GM18520 (cell line): ENCODE measurements around the gene KIF4A.

Experiments
- ATAC-seq: cut with Tn5 transposase; IDR thresholded peaks from one replicate; pipeline ENCODE4 v1.9.1; 2021; ENCODE audit not compliant: unreplicated experiment

The KIF4A gene

GRCh38 chrX:70436343-70436742 is 146.4 kb downstream of the KIF4A start:
- ATAC-seq = no peak

GRCh38 chrX:70437011-70437410 is 147.1 kb downstream of the KIF4A start:
- no peak for ATAC-seq

- ATAC-seq = no peak
Measured at GRCh38 chrX:70437921-70438665, 148.2 kb downstream of the KIF4A start.

- ATAC-seq = no peak
Measured at GRCh38 chrX:70439016-70439415, 149.1 kb downstream of the KIF4A start.

- no peak for ATAC-seq
Measured at GRCh38 chrX:70442224-70442623, 152.3 kb downstream of the KIF4A start.

- ATAC-seq = no peak
Measured at GRCh38 chrX:70444326-70444945, 154.5 kb downstream of the KIF4A start, which contains the start of gene DLG3. TSS of gene DLG3 (plus strand) at chrX:70444835. CDS start at chrX:70445202, 367 bp downstream.

- ATAC-seq = no peak
Measured at GRCh38 chrX:70444946-70445656, 155.2 kb downstream of the KIF4A start.

- no peak for ATAC-seq
Measured at GRCh38 chrX:70445951-70446350, 156.0 kb downstream of the KIF4A start.

- no peak for ATAC-seq
Measured at GRCh38 chrX:70446380-70447350, 156.8 kb downstream of the KIF4A start.

- no peak for ATAC-seq
Measured at GRCh38 chrX:70449457-70449966, 159.6 kb downstream of the KIF4A start.

- ATAC-seq = no peak
Measured at GRCh38 chrX:70452143-70452733, 162.3 kb downstream of the KIF4A start.

GRCh38 chrX:70453024-70453618 is 163.2 kb downstream of the KIF4A start:
- ATAC-seq = no peak

- ATAC-seq = peak; percentile 42
Measured at GRCh38 chrX:70454441-70455365, 164.8 kb downstream of the KIF4A start.

GRCh38 chrX:70455366-70456202 is 165.7 kb downstream of the KIF4A start:
- ATAC-seq = no peak

GRCh38 chrX:70456256-70456655 is 166.4 kb downstream of the KIF4A start:
- ATAC-seq = no peak

- ATAC-seq = no peak
Measured at GRCh38 chrX:70461026-70461425, 171.1 kb downstream of the KIF4A start.

GRCh38 chrX:70464051-70464450 is 174.1 kb downstream of the KIF4A start:
- ATAC-seq = no peak

- no peak for ATAC-seq
Measured at GRCh38 chrX:70466968-70467367, 177.1 kb downstream of the KIF4A start.
